ENCODE measurements around the gene GALNT10.
A peak's percentile ranks its signal among the peaks of the same experiment; 100 is the strongest.

The GALNT10 gene

GRCh38 chr5:154193283-154193682, 2.8 kb downstream of the GALNT10 start:
- H3K4me1 Mint-ChIP-seq (ENCODE audit: low read depth) = peaks cover 53% of the 10 kb centered on the region
- H3K36me3 Mint-ChIP-seq (ENCODE audit: low read depth) = peaks cover 39% of the 10 kb centered on the region
- H3K9me3 Mint-ChIP-seq = no peaks in the 10 kb centered on the region
- DNase-seq (ENCODE audit: low spot score) = no peak
- H3K4me3 Mint-ChIP-seq = no peak overlapping the region
- no peak overlapping the region for H3K27ac Mint-ChIP-seq
- peaks cover 9% of the 10 kb centered on the region for H3K27me3 Mint-ChIP-seq (ENCODE audit: low read depth)

- Mint-ChIP-seq H3K27ac (no peak overlapping the region), H3K9me3 (no peaks in the 10 kb centered on the region), H3K27me3 (ENCODE audit: low read depth) (peaks cover 8% of the 10 kb centered on the region), H3K4me1 (ENCODE audit: low read depth) (peaks cover 56% of the 10 kb centered on the region), H3K36me3 (ENCODE audit: low read depth) (peaks cover 41% of the 10 kb centered on the region), H3K4me3 (no peak overlapping the region)
- no peak for DNase-seq (ENCODE audit: low spot score)
Observed at GRCh38 chr5:154193701-154194121, 3.2 kb downstream of the GALNT10 start.

- Mint-ChIP-seq H3K27ac (no peak overlapping the region), H3K27me3 (ENCODE audit: low read depth) (peaks cover 2% of the 10 kb centered on the region), H3K9me3 (no peaks in the 10 kb centered on the region), H3K4me3 (no peak overlapping the region), H3K4me1 (ENCODE audit: low read depth) (peaks cover 58% of the 10 kb centered on the region), H3K36me3 (ENCODE audit: low read depth) (peaks cover 47% of the 10 kb centered on the region)
- DNase-seq (ENCODE audit: low spot score) = no peak
Observed at GRCh38 chr5:154194345-154195329, 4.1 kb downstream of the GALNT10 start.

GRCh38 chr5:154196281-154196680, 5.7 kb downstream of the GALNT10 start:
- Mint-ChIP-seq H3K9me3 (no peaks in the 10 kb centered on the region), H3K27me3 (ENCODE audit: low read depth) (peaks cover 2% of the 10 kb centered on the region), H3K4me1 (ENCODE audit: low read depth) (peaks cover 58% of the 10 kb centered on the region), H3K27ac (peak overlapping the region; percentile 18), H3K4me3 (no peak overlapping the region), H3K36me3 (ENCODE audit: low read depth) (peaks cover 47% of the 10 kb centered on the region)
- no peak for DNase-seq (ENCODE audit: low spot score)

- no peak for DNase-seq (ENCODE audit: low spot score)
- Mint-ChIP-seq H3K27me3 (ENCODE audit: low read depth) (no peaks in the 10 kb centered on the region), H3K4me3 (peak overlapping the region; percentile 64), H3K36me3 (ENCODE audit: low read depth) (peaks cover 46% of the 10 kb centered on the region), H3K4me1 (ENCODE audit: low read depth) (peaks cover 52% of the 10 kb centered on the region), H3K27ac (peak overlapping the region; percentile 88), H3K9me3 (no peaks in the 10 kb centered on the region)
Observed at GRCh38 chr5:154196955-154197652, 6.6 kb downstream of the GALNT10 start.

GRCh38 chr5:154197801-154198491, 7.4 kb downstream of the GALNT10 start:
- Mint-ChIP-seq H3K9me3 (no peaks in the 10 kb centered on the region), H3K4me1 (ENCODE audit: low read depth) (peaks cover 50% of the 10 kb centered on the region), H3K36me3 (ENCODE audit: low read depth) (peaks cover 39% of the 10 kb centered on the region), H3K27me3 (ENCODE audit: low read depth) (no peaks in the 10 kb centered on the region), H3K4me3 (peak overlapping the region; percentile 64), H3K27ac (peak overlapping the region; percentile 88)
- peak; percentile 81 for DNase-seq (ENCODE audit: low spot score)

GRCh38 chr5:154198611-154199230, 8.2 kb downstream of the GALNT10 start:
- peaks cover 38% of the 10 kb centered on the region for H3K36me3 Mint-ChIP-seq (ENCODE audit: low read depth)
- no peaks in the 10 kb centered on the region for H3K9me3 Mint-ChIP-seq
- H3K4me3 Mint-ChIP-seq = peak overlapping the region; percentile 57
- H3K27me3 Mint-ChIP-seq (ENCODE audit: low read depth) = no peaks in the 10 kb centered on the region
- no peak for DNase-seq (ENCODE audit: low spot score)
- peak overlapping the region; percentile 88 for H3K27ac Mint-ChIP-seq
- H3K4me1 Mint-ChIP-seq (ENCODE audit: low read depth) = peaks cover 54% of the 10 kb centered on the region

- no peak for DNase-seq (ENCODE audit: low spot score)
- no peak overlapping the region for H3K27ac Mint-ChIP-seq
- no peak overlapping the region for H3K4me3 Mint-ChIP-seq
- no peaks in the 10 kb centered on the region for H3K27me3 Mint-ChIP-seq (ENCODE audit: low read depth)
- H3K36me3 Mint-ChIP-seq (ENCODE audit: low read depth) = peaks cover 41% of the 10 kb centered on the region
- H3K9me3 Mint-ChIP-seq = no peaks in the 10 kb centered on the region
- H3K4me1 Mint-ChIP-seq (ENCODE audit: low read depth) = peaks cover 58% of the 10 kb centered on the region
Observed at GRCh38 chr5:154199263-154199662, 8.7 kb downstream of the GALNT10 start.

- Mint-ChIP-seq H3K27me3 (ENCODE audit: low read depth) (no peaks in the 10 kb centered on the region), H3K36me3 (ENCODE audit: low read depth) (peaks cover 39% of the 10 kb centered on the region)
Observed at GRCh38 chr5:154199671-154200220, 9.2 kb downstream of the GALNT10 start.

GRCh38 chr5:154200221-154200620, 9.7 kb downstream of the GALNT10 start:
- Mint-ChIP-seq H3K4me1 (ENCODE audit: low read depth) (peaks cover 57% of the 10 kb centered on the region), H3K36me3 (ENCODE audit: low read depth) (peaks cover 36% of the 10 kb centered on the region), H3K27ac (no peak overlapping the region), H3K4me3 (no peak overlapping the region), H3K27me3 (ENCODE audit: low read depth) (no peaks in the 10 kb centered on the region), H3K9me3 (no peaks in the 10 kb centered on the region)
- no peak for DNase-seq (ENCODE audit: low spot score)

More at GRCh38 chr5:154199671-154200220, 9.2 kb downstream of the GALNT10 start:
- Mint-ChIP-seq H3K27ac (no peak overlapping the region), H3K4me3 (no peak overlapping the region), H3K4me1 (ENCODE audit: low read depth) (peaks cover 57% of the 10 kb centered on the region), H3K9me3 (no peaks in the 10 kb centered on the region)
- no peak for DNase-seq (ENCODE audit: low spot score)

- H3K27ac Mint-ChIP-seq = peak overlapping the region; percentile 34
- no peak for DNase-seq (ENCODE audit: low spot score)
- H3K27me3 Mint-ChIP-seq (ENCODE audit: low read depth) = no peaks in the 10 kb centered on the region
- H3K9me3 Mint-ChIP-seq = no peaks in the 10 kb centered on the region
- peaks cover 58% of the 10 kb centered on the region for H3K4me1 Mint-ChIP-seq (ENCODE audit: low read depth)
- peaks cover 33% of the 10 kb centered on the region for H3K36me3 Mint-ChIP-seq (ENCODE audit: low read depth)
- no peak overlapping the region for H3K4me3 Mint-ChIP-seq
Observed at GRCh38 chr5:154201108-154201769, 10.7 kb downstream of the GALNT10 start.

- peak; percentile 46 for DNase-seq (ENCODE audit: low spot score)
- H3K9me3 Mint-ChIP-seq = no peaks in the 10 kb centered on the region
- H3K36me3 Mint-ChIP-seq (ENCODE audit: low read depth) = peaks cover 36% of the 10 kb centered on the region
- H3K4me3 Mint-ChIP-seq = peak overlapping the region; percentile 72
- peak overlapping the region; percentile 85 for H3K27ac Mint-ChIP-seq
- no peaks in the 10 kb centered on the region for H3K27me3 Mint-ChIP-seq (ENCODE audit: low read depth)
- H3K4me1 Mint-ChIP-seq (ENCODE audit: low read depth) = peaks cover 47% of the 10 kb centered on the region
Observed at GRCh38 chr5:154202379-154203260, 12.1 kb downstream of the GALNT10 start.
